HCT116 (cell line): ENCODE results near the gene SPACA9. TPM values are rescaled to one million over a fixed set of nuclear protein-coding genes. Genes with fewer than 3 reads are reported as not detected.

Experiments
- ATAC-seq: fragments of 200-7000 bp; cut with Tn5 transposase; 2 replicates; pipeline ENCODE4 v1.9.1; 2020; ENCODE audit warnings: mild to moderate bottlenecking, moderate library complexity
- BruUV-seq: library from RNA; stranded (reverse); fragments of 400-500 nt; replicated peaks from 2 replicates; lab custom pipeline; 2021; lab: Mats Ljungman, UMichigan
- CTCF ChIA-PET: fragments of 300-600 bp; sonication (Branson Sonifier 250); formaldehyde crosslinking; loops from one replicate; lab custom pipeline; 2021; ENCODE audit warnings: antibody characterized with exemption; lab: Charles Lee
- POLR2A ChIA-PET: fragments of 300-600, 350-600 bp; sonication (Branson Sonifier 250); formaldehyde crosslinking; loops from one replicate; lab custom pipeline; 2021; ENCODE audit warnings: antibody characterized with exemption; lab: Charles Lee
- RAD21 ChIA-PET, 2 experiments: fragments of 300-600 bp; sonication (Branson Sonifier 250); formaldehyde crosslinking; loops; one replicate each; lab custom pipeline; 2023; ENCODE audit warnings: low total read pairs in 2 of 2; ENCODE audit not compliant: uncharacterized antibody in 2 of 2, unreplicated experiment in 2 of 2, low non-redundant PET in 1 of 2; lab: Charles Lee
- DNase-seq: peaks from one replicate; pipeline ENCODE4 v3.0.0-alpha.2; 2010; ENCODE audit warnings: low read depth, low spot score
- H2AFZ ChIP-seq: fragments of 200-600 bp; shearing (Covaris generic), sonication (generic); 2 replicates; pipeline ENCODE4 v1.6.1; 2017; ENCODE audit warnings: low read depth, mixed run types, mixed read lengths, antibody characterized with exemption, low read length; ENCODE audit not compliant: poor library complexity, severe bottlenecking
- H3K27ac ChIP-seq: 2 replicates; pipeline ENCODE4 v1.5.1; 2012; ENCODE audit warnings: low read depth, low read length
- H3K27me3 ChIP-seq: fragments of 200-600 bp; sonication (generic); 2 replicates; pipeline ENCODE4 v1.6.1; 2016; ENCODE audit warnings: mixed run types, low read length, mixed read lengths; ENCODE audit not compliant: insufficient read depth
- H3K36me3 ChIP-seq, 2 experiments: fragments of 200-500 bp in 1 of 2; fragments of 200-600 bp in 1 of 2; sonication (Bioruptor generic) in 1 of 2; sonication (generic) in 1 of 2; 2 replicates each; pipeline versions ENCODE4 v1.5.1 to v1.6.1; 2014 to 2016; ENCODE audit warnings: low read length in 2 of 2, inconsistent platforms in 1 of 2, mixed read lengths in 1 of 2, mixed run types in 1 of 2; ENCODE audit not compliant: insufficient read depth in 2 of 2, control insufficient read depth in 1 of 2
- H3K4me1 ChIP-seq, 2 experiments: fragments of 200-600 bp in 1 of 2; sonication (generic) in 1 of 2; 2 replicates each; pipeline versions ENCODE4 v1.5.1 to v1.6.1; 2012 to 2017; ENCODE audit warnings: low read length in 2 of 2, inconsistent platforms in 1 of 2, mild to moderate bottlenecking in 1 of 2, mixed read lengths in 1 of 2, mixed run types in 1 of 2, moderate library complexity in 1 of 2; ENCODE audit not compliant: insufficient read depth in 2 of 2, control insufficient read depth in 1 of 2
- H3K4me2 ChIP-seq: fragments of 200-600 bp; sonication (generic); 2 replicates; pipeline ENCODE4 v1.6.1; 2017; ENCODE audit warnings: mixed run types, low read length, mixed read lengths
- H3K4me3 ChIP-seq, 2 experiments: fragments of 200-600 bp in 1 of 2; sonication (generic) in 1 of 2; replicated peaks in 1 of 2; 2 replicates each; pipeline ENCODE4 v1.5.1; 2011 to 2016; ENCODE audit warnings: low read length in 2 of 2, control low read depth in 1 of 2, low read depth in 1 of 2, mild to moderate bottlenecking in 1 of 2, mixed read lengths in 1 of 2, mixed run types in 1 of 2
- H3K79me2 ChIP-seq: fragments of 200-600 bp; sonication (generic); 2 replicates; pipeline ENCODE4 v1.6.1; 2017; ENCODE audit warnings: mild to moderate bottlenecking, mixed run types, low read length, moderate library complexity, mixed read lengths; ENCODE audit not compliant: insufficient read depth
- H3K9ac ChIP-seq: fragments of 200-600 bp; sonication (generic); 2 replicates; pipeline ENCODE4 v1.6.1; 2016; ENCODE audit warnings: low read length, mixed read lengths
- H3K9me2 ChIP-seq: fragments of 200-600 bp; sonication (generic), shearing (Covaris generic); 2 replicates; pipeline ENCODE4 v1.6.1; 2017; ENCODE audit warnings: mixed run types, mild to moderate bottlenecking, moderate library complexity; ENCODE audit not compliant: insufficient read depth
- H3K9me3 ChIP-seq, 2 experiments: fragments of 200-500 bp in 1 of 2; fragments of 200-600 bp in 1 of 2; sonication (Bioruptor generic) in 1 of 2; sonication (generic) in 1 of 2; 2 replicates each; pipeline ENCODE4 v1.6.1; 2014 to 2017; ENCODE audit warnings: low read length in 2 of 2, mixed read lengths in 2 of 2, inconsistent platforms in 1 of 2, low read depth in 1 of 2, mild to moderate bottlenecking in 1 of 2, mixed run types in 1 of 2, moderate library complexity in 1 of 2; ENCODE audit not compliant: control insufficient read depth in 1 of 2, insufficient read depth in 1 of 2
- H4K20me1 ChIP-seq: fragments of 200-600 bp; sonication (generic), shearing (Covaris generic); 2 replicates; pipeline ENCODE4 v1.6.1; 2017; ENCODE audit warnings: mixed run types, mild to moderate bottlenecking, moderate library complexity; ENCODE audit not compliant: insufficient read depth
- CEBPB ChIP-seq: IDR thresholded peaks from 2 replicates; pipeline ENCODE4 v1.6.1; 2012; ENCODE audit warnings: low read depth
- EGR1 ChIP-seq: IDR thresholded peaks from 2 replicates; pipeline ENCODE4 v1.6.1; 2012; ENCODE audit warnings: low read depth
- ELF1 ChIP-seq: IDR thresholded peaks from 2 replicates; pipeline ENCODE4 v1.6.1; 2012; ENCODE audit warnings: low read depth, borderline replicate concordance
- EZH2 ChIP-seq: fragments of 200-600 bp; sonication (generic); IDR thresholded peaks from 2 replicates; pipeline ENCODE4 v1.6.1; 2017; ENCODE audit warnings: antibody characterized with exemption, mixed run types
- JUND ChIP-seq: IDR thresholded peaks from 2 replicates; pipeline ENCODE4 v1.6.1; 2012
- POLR2AphosphoS5 ChIP-seq: IDR thresholded peaks from 2 replicates; pipeline ENCODE4 v1.6.1; 2011; ENCODE audit warnings: mild to moderate bottlenecking, low read depth, low read length, moderate library complexity
- RAD21 ChIP-seq: IDR thresholded peaks from 2 replicates; pipeline ENCODE4 v1.6.1; 2012; ENCODE audit warnings: low read depth, mild to moderate bottlenecking
- SIN3A ChIP-seq: IDR thresholded peaks from 2 replicates; pipeline ENCODE4 v1.6.1; 2012; ENCODE audit warnings: low read depth
- SP1 ChIP-seq: IDR thresholded peaks from 2 replicates; pipeline ENCODE4 v1.6.1; 2012; ENCODE audit warnings: low read depth
- TCF7L2 ChIP-seq: IDR thresholded peaks from 2 replicates; pipeline ENCODE4 v1.7.0; 2011; ENCODE audit warnings: borderline replicate concordance, inconsistent platforms; ENCODE audit not compliant: insufficient read depth, insufficient read length; ENCODE audit errors: extremely low read depth
- YY1 ChIP-seq: IDR thresholded peaks from 2 replicates; pipeline ENCODE4 v1.6.1; 2011; ENCODE audit warnings: low read length, low read depth, moderate library complexity, mild to moderate bottlenecking; ENCODE audit not compliant: insufficient replicate concordance; ENCODE audit errors: extremely low read depth
- ZFX ChIP-seq: fragments of 450-650 bp; IDR thresholded peaks from 2 replicates; pipeline ENCODE4 v1.6.1; 2017
- ZNF274 ChIP-seq: fragments of 200-500 bp; sonication (Bioruptor generic); IDR thresholded peaks from 2 replicates; pipeline ENCODE4 v1.6.1; 2014; ENCODE audit warnings: mild to moderate bottlenecking, low read depth, low read length, inconsistent platforms
- intact Hi-C: fragments of 100-400 bp; cut with micrococcal nuclease; formaldehyde crosslinking; loops from 2 replicates; pipeline ENCODE4 v1.10.0; 2022
- total RNA-seq: library from RNA; stranded (reverse); gene quantifications from one replicate; pipeline ENCODE4 v1.2.1, GENCODE V29; 2021; ENCODE audit not compliant: unreplicated experiment
- TF ChIP-seq, protein P1 (sequence below): IDR thresholded peaks from 2 replicates; pipeline ENCODE4 v1.6.1; 2011; ENCODE audit warnings: mild to moderate bottlenecking, low read length, moderate library complexity; ENCODE audit not compliant: insufficient replicate concordance; ENCODE audit errors: extremely low read depth
- TF ChIP-seq, protein P2 (sequence below): IDR thresholded peaks from 2 replicates; pipeline ENCODE4 v1.6.1; 2012
- TF ChIP-seq, protein P3 (sequence below): IDR thresholded peaks from 2 replicates; pipeline ENCODE4 v1.6.1; 2012; ENCODE audit warnings: low read depth
- TF ChIP-seq, protein P4 (sequence below): IDR thresholded peaks from 2 replicates; pipeline ENCODE4 v1.6.1; 2012

The SPACA9 gene
- total RNA-seq, 1 experiment from 2014 or later: 8.0 TPM

DNA sequence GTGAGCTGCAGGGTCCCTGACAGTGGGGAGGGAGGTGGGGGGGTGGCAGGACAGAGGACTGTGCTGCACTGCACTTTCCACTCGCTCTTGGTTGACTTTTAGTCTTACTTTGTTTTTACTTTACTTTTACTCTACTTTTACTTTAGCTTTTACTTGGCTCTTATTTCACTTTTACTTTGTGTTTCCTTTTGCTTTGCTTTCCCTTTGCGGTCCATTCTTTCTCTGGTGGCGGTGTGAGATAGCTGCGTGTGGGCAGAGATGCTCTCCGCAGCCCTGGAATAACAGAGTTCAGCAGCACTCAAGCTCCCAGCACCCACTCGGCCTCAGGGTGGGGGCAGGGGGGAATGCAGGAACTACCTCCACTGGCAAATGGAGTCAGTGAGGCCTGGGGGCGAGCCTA lies 5.3 kb upstream of the SPACA9 start:
- Histone ChIP-seq H3K9ac (no peak overlapping the region), H3K4me1 (peaks cover 7 to 8% of the 10 kb centered on the region in 2 experiments; a peak in 2 of 4 replicates), H3K36me3 (no peaks in the 10 kb centered on the region), H3K9me2 (no peaks in the 10 kb centered on the region), H3K27me3 (no peaks in the 10 kb centered on the region), H3K79me2 (no peaks in the 10 kb centered on the region), H3K4me3 (no peak overlapping the region), H3K27ac (no peak overlapping the region), H3K4me2 (no peak overlapping the region), H3K9me3 (no peaks in the 10 kb centered on the region), H4K20me1 (no peaks in the 10 kb centered on the region), H2AFZ (no peak overlapping the region)
- TF ChIP-seq RAD21 (no peak), ELF1 (no peak), SIN3A (no peak), EZH2 (no peak), EGR1 (no peak), CEBPB (no peak), ZNF274 (no peak), JUND (no peak), TCF7L2 (no peak), SP1 (no peak), ZFX (no peak), YY1 (no peak), POLR2AphosphoS5 (no peak)
- TF ChIP-seq, protein P1, sequence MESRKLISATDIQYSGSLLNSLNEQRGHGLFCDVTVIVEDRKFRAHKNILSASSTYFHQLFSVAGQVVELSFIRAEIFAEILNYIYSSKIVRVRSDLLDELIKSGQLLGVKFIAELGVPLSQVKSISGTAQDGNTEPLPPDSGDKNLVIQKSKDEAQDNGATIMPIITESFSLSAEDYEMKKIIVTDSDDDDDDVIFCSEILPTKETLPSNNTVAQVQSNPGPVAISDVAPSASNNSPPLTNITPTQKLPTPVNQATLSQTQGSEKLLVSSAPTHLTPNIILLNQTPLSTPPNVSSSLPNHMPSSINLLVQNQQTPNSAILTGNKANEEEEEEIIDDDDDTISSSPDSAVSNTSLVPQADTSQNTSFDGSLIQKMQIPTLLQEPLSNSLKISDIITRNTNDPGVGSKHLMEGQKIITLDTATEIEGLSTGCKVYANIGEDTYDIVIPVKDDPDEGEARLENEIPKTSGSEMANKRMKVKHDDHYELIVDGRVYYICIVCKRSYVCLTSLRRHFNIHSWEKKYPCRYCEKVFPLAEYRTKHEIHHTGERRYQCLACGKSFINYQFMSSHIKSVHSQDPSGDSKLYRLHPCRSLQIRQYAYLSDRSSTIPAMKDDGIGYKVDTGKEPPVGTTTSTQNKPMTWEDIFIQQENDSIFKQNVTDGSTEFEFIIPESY: no peak
- TF ChIP-seq, protein P2, sequence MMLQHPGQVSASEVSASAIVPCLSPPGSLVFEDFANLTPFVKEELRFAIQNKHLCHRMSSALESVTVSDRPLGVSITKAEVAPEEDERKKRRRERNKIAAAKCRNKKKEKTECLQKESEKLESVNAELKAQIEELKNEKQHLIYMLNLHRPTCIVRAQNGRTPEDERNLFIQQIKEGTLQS: no peak
- TF ChIP-seq, protein P3, sequence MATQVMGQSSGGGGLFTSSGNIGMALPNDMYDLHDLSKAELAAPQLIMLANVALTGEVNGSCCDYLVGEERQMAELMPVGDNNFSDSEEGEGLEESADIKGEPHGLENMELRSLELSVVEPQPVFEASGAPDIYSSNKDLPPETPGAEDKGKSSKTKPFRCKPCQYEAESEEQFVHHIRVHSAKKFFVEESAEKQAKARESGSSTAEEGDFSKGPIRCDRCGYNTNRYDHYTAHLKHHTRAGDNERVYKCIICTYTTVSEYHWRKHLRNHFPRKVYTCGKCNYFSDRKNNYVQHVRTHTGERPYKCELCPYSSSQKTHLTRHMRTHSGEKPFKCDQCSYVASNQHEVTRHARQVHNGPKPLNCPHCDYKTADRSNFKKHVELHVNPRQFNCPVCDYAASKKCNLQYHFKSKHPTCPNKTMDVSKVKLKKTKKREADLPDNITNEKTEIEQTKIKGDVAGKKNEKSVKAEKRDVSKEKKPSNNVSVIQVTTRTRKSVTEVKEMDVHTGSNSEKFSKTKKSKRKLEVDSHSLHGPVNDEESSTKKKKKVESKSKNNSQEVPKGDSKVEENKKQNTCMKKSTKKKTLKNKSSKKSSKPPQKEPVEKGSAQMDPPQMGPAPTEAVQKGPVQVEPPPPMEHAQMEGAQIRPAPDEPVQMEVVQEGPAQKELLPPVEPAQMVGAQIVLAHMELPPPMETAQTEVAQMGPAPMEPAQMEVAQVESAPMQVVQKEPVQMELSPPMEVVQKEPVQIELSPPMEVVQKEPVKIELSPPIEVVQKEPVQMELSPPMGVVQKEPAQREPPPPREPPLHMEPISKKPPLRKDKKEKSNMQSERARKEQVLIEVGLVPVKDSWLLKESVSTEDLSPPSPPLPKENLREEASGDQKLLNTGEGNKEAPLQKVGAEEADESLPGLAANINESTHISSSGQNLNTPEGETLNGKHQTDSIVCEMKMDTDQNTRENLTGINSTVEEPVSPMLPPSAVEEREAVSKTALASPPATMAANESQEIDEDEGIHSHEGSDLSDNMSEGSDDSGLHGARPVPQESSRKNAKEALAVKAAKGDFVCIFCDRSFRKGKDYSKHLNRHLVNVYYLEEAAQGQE: no peak
- TF ChIP-seq, protein P4, sequence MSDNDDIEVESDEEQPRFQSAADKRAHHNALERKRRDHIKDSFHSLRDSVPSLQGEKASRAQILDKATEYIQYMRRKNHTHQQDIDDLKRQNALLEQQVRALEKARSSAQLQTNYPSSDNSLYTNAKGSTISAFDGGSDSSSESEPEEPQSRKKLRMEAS: no peak
- ATAC-seq (no peak), DNase-seq (no peak)
- intact Hi-C loops: no loop called here
- CTCF ChIA-PET: no interaction called here
- POLR2A ChIA-PET: no interaction called here
- RAD21 ChIA-PET: no interaction called here
- BruUV-seq: no TSS peak
